HepG2 (cell line): ENCODE measurements around the gene TET3. TPM values are rescaled to one million over a fixed set of nuclear protein-coding genes. Genes with fewer than 3 reads are reported as not detected.
A peak's percentile ranks its signal among the peaks of the same experiment; 100 is the strongest.

Source experiments
- ATAC-seq: fragments of 200-7000 bp; cut with Tn5 transposase; 3 replicates; pipeline ENCODE4 v1.9.1; 2020; ENCODE audit warnings: mild to moderate bottlenecking, moderate library complexity
- BruUV-seq: library from RNA; stranded (reverse); fragments of 400-500 nt; replicated peaks from 2 replicates; lab custom pipeline; 2021; lab: Mats Ljungman, UMichigan
- CTCF ChIA-PET: fragments of 300-600 bp; formaldehyde crosslinking; extraction: SDS; loops from one replicate; lab custom pipeline; 2021; ENCODE audit warnings: low total read pairs, inconsistent platforms, low intra/inter-chr PET ratio; lab: Yijun Ruan, JAX
- POLR2A ChIA-PET: fragments of 350-600 bp; sonication (Branson Sonifier 250); formaldehyde crosslinking; loops from one replicate; lab custom pipeline; 2020; ENCODE audit warnings: antibody characterized with exemption, inconsistent platforms; lab: Yijun Ruan, JAX
- DNase-seq: peaks from one replicate; pipeline ENCODE4 v3.0.0-alpha.2; 2015; ENCODE audit warnings: low spot score
- FAIRE-seq: peaks from 3 replicates; lab custom pipeline; 2011; peaks lifted over from hg19 to GRCh38; lab: Jason Lieb, UNC
- H2AFZ ChIP-seq: one replicate; pipeline ENCODE4 v1.6.1; 2011; ENCODE audit warnings: low read length, inconsistent platforms
- H3K27ac ChIP-seq: fragments of 300-600 bp; 3 replicates; pipeline ENCODE4 v1.8.0; 2011; ENCODE audit warnings: mixed run types, mild to moderate bottlenecking, mixed read lengths, low read length, inconsistent platforms; ENCODE audit not compliant: insufficient read depth; ENCODE audit errors: extremely low read length
- H3K27me3 ChIP-seq, 2 experiments: fragments of 200-600 bp in 1 of 2; 2 replicates in 1 of 2; 3 replicates in 1 of 2; pipeline versions ENCODE4 v1.6.0 to v1.8.0; 2011; ENCODE audit warnings: low read length in 2 of 2, mild to moderate bottlenecking in 2 of 2, moderate library complexity in 2 of 2, inconsistent platforms in 1 of 2; ENCODE audit not compliant: insufficient read depth in 2 of 2, control insufficient read depth in 1 of 2
- H3K36me3 ChIP-seq, 2 experiments: fragments of 200-600 bp in 1 of 2; replicated peaks in 1 of 2; 2 replicates in 1 of 2; 3 replicates in 1 of 2; pipeline versions ENCODE4 v1.5.1 to v1.8.0; 2011; ENCODE audit warnings: low read length in 2 of 2, inconsistent platforms in 1 of 2; ENCODE audit not compliant: insufficient read depth in 2 of 2, control insufficient read depth in 1 of 2
- H3K4me1 ChIP-seq: 2 replicates; pipeline ENCODE4 v1.5.1; 2012; ENCODE audit warnings: low read length, inconsistent platforms; ENCODE audit not compliant: insufficient read depth
- H3K4me2 ChIP-seq: 2 replicates; pipeline ENCODE4 v1.6.0; 2011; ENCODE audit warnings: low read depth, low read length, inconsistent platforms
- H3K4me3 ChIP-seq, 3 experiments: fragments of 200-600 bp in 1 of 3; sonication (generic), shearing (Covaris generic) in 1 of 3; replicated peaks in 1 of 3; 2 replicates each; pipeline ENCODE4 v1.5.1; 2011 to 2016; ENCODE audit warnings: low read length in 3 of 3, inconsistent platforms in 2 of 3, low read depth in 2 of 3, mild to moderate bottlenecking in 2 of 3, control low read depth in 1 of 3, mixed read lengths in 1 of 3; ENCODE audit not compliant: insufficient read depth in 1 of 3
- H3K79me2 ChIP-seq: one replicate; pipeline ENCODE4 v1.6.1; 2011; ENCODE audit warnings: low read length, inconsistent platforms; ENCODE audit not compliant: insufficient read depth
- H3K9ac ChIP-seq: 2 replicates; pipeline ENCODE4 v1.6.0; 2011; ENCODE audit warnings: mild to moderate bottlenecking, low read depth, low read length, inconsistent platforms; ENCODE audit not compliant: insufficient read depth
- H3K9me3 ChIP-seq: 2 replicates; pipeline ENCODE4 v1.5.1; 2012; ENCODE audit warnings: mild to moderate bottlenecking, low read length
- H4K20me1 ChIP-seq: 2 replicates; pipeline ENCODE4 v1.6.0; 2011; ENCODE audit warnings: inconsistent platforms, mild to moderate bottlenecking, low read length, moderate library complexity; ENCODE audit not compliant: insufficient read depth
- SIN3B ChIP-seq: fragments of 150-350 bp; IDR thresholded peaks from 2 replicates; pipeline ENCODE4 v1.6.1; 2014; ENCODE audit warnings: low read length
- ZNF687 ChIP-seq: sonication (generic); formaldehyde crosslinking; IDR thresholded peaks from 2 replicates; pipeline ENCODE4 v1.5.1; 2020; ENCODE audit warnings: mild to moderate bottlenecking, missing genetic modification reagents, moderate library complexity
- WGBS: methylation state at CpG from one replicate; pipeline ENCODE4 v1.1.6; 2017; ENCODE audit warnings: low lambda C conversion rate; 5-methylcytosine and 5-hydroxymethylcytosine counted together
- in situ Hi-C: cut with HindIII; loops from 2 replicates; pipeline ENCODE4 v1.10.0; 2017; ENCODE audit warnings: low pct_unique_long_range_greater_than_20kb; ENCODE audit not compliant: extremely low pct_ligation_motif_present
- intact Hi-C: fragments of 100-400 bp; cut with micrococcal nuclease; formaldehyde crosslinking; loops from one replicate; pipeline ENCODE4 v1.10.0; 2022; ENCODE audit not compliant: unreplicated experiment
- polyA plus RNA-seq, 8 experiments: library from polyadenylated mRNA; depleted of rRNA in 3 of 8; stranded (reverse) in 7 of 8; unstranded in 1 of 8; fragments of >200 nt; fragmentation: Illumina TruSeq in 4 of 8; extraction: Trizol in 4 of 8; gene quantifications; 2 replicates each; pipeline versions ENCODE4 v1.2.1 to v1.2.3, GENCODE V29; 2011 to 2016; ENCODE audit warnings: low read depth in 4 of 8, missing spikeins in 1 of 8, mixed read lengths in 1 of 8; ENCODE audit not compliant: insufficient read depth in 1 of 8
- total RNA-seq, 5 experiments: library from RNA; depleted of rRNA; stranded (reverse); fragments of >200 nt; fragmentation: Illumina TruSeq; extraction: Trizol; gene quantifications; 2 replicates each; pipeline ENCODE4 v1.2.3, GENCODE V29; 2016; ENCODE audit warnings: low read depth in 1 of 5

The TET3 gene
- total and polyA plus RNA-seq, 2 of the 13 experiments (the other 11 are each of a cell fraction or from before 2014, with no cell fraction given): 4.3 to 6.8 TPM

GRCh38 chr2:74025971-74026612, 41.4 kb downstream of the TET3 start:
- in situ Hi-C loops: no loop called here
- 0 out of 2 replicates have a peak overlapping the region, but pooled peaks have one; percentile 11 for H3K4me2 ChIP-seq
- H3K9ac ChIP-seq: no peak overlapping the region
- TF ChIP-seq SIN3B (no peak), ZNF687 (CRISPR knock-in tag) (0 out of 2 replicates have a peak, but pooled peaks have one; percentile 8)
- H3K4me1 ChIP-seq: peaks cover 17% of the 10 kb centered on the region
- peaks cover 10% of the 10 kb centered on the region for H3K9me3 ChIP-seq
- H4K20me1 ChIP-seq: no peaks in the 10 kb centered on the region
- ATAC-seq (peak; percentile 83), DNase-seq (no peak), FAIRE-seq (no peak)
- H3K79me2 ChIP-seq: peaks cover 15% of the 10 kb centered on the region
- peaks cover 0 to 3% of the 10 kb centered on the region in 2 experiments; a peak in 2 of 5 replicates for H3K36me3 ChIP-seq
- no peaks in the 10 kb centered on the region for H3K27me3 ChIP-seq
- H2AFZ ChIP-seq: no peak overlapping the region
- BruUV-seq: no TSS peak
- no peak overlapping the region for H3K27ac ChIP-seq
- CTCF ChIA-PET: no interaction called here
- POLR2A ChIA-PET: interaction anchor here (0.8 kb wide), 1 partner anchor 94 kb away, joined by 3 read pairs; no protein-coding TSS in a partner anchor
- 63% methylated on average over 6 of the region's 6 CpGs for WGBS
- intact Hi-C loops: no loop called here
- no peak overlapping the region for H3K4me3 ChIP-seq
